Caki2 (cell line): ENCODE measurements around the gene WWOX. TPM values are rescaled to one million over a fixed set of nuclear protein-coding genes. Genes with fewer than 3 reads are reported as not detected.

Experiments
- DNase-seq: peaks from one replicate; pipeline ENCODE4 v3.0.0-alpha.2; 2015; ENCODE audit warnings: low read depth
- in situ Hi-C: cut with HindIII; loops from 2 replicates; pipeline ENCODE4 v1.10.0; 2016; ENCODE audit warnings: low sequenced_read_pairs, low pct_unique_long_range_greater_than_20kb, mixed read lengths
- total RNA-seq: library from RNA; depleted of rRNA; stranded (reverse); fragments of >200 nt; shearing (Covaris generic); gene quantifications from 2 replicates; pipeline ENCODE4 v1.2.3, GENCODE V29; 2014; ENCODE audit warnings: low replicate concordance

Gene WWOX
- total RNA-seq, 1 experiment from 2014 or later = 15.1 TPM

GRCh38 chr16:79173919-79174318 lies 1074.5 kb downstream of the WWOX start:
- DNase-seq = no peak
- in situ Hi-C loops = no loop called here

GRCh38 chr16:79175286-79176057 lies 1076.0 kb downstream of the WWOX start:
- DNase-seq = no peak
- in situ Hi-C loops = no loop called here

DNA sequence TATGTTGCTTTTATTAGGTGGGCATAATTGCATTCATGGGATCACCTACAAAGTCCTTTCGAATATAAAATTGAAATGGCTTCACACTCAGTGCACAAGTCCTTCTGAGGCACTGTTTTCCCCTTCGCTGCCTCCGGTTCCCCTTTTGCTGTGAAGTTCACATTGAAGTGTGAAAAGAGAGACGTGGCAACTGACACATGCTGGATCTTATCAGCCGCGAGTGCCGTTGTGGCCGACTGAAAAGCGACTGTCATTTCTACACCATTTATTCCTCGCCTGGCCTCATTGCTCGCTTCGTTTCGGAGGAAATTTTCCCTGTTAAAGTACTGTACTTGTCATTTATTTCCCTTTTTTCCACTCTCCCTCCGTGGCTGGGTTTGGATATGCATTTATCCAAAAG lies 1077.6 kb downstream of the WWOX start:
- in situ Hi-C loops = no loop called here
- DNase-seq = no peak

DNA sequence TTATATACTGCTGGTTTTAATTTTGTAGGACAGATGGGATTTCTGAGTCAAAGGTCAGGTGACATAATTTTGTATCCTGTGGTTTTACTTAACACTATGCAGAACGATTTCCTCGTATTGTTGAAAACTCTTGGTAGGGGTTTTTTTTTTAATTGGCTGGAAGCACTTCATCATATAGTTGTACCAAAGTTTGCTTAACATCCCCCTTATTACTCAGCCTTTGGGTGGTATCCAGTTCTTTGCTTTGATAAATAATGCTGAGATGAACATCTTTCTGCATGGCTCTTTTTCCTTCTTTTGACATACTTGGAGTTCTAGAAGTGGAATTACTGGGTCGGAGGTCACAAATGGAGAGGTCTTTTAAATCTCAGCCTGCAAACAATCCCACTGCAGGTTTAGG lies 1082.0 kb downstream of the WWOX start:
- no peak for DNase-seq
- in situ Hi-C loops = no loop called here

DNA sequence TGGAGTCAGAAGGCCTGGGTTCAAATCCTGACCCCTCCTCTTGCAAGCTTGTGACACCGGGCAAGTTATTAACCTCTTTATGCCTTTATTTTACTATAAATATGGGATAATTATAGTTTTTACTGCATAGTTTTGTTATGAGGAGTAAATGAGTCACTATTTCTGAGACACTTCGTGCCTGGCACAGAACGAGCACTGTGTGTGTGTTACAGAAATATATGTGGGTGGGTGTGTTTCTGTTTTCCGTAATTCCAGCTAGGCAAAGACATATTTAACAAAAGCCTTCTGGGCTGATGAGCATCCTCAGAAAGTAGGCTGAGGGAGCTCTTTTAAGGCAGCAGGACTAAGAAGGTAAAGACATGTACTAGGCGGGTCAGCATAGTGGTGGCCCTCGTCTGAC lies 1083.2 kb downstream of the WWOX start:
- no peak for DNase-seq

GRCh38 chr16:79183571-79183970 lies 1084.1 kb downstream of the WWOX start:
- no peak for DNase-seq
- in situ Hi-C loops = no loop called here

More for the DNA sequence above, 1083.2 kb downstream of the WWOX start:
- in situ Hi-C loops = no loop called here

DNA sequence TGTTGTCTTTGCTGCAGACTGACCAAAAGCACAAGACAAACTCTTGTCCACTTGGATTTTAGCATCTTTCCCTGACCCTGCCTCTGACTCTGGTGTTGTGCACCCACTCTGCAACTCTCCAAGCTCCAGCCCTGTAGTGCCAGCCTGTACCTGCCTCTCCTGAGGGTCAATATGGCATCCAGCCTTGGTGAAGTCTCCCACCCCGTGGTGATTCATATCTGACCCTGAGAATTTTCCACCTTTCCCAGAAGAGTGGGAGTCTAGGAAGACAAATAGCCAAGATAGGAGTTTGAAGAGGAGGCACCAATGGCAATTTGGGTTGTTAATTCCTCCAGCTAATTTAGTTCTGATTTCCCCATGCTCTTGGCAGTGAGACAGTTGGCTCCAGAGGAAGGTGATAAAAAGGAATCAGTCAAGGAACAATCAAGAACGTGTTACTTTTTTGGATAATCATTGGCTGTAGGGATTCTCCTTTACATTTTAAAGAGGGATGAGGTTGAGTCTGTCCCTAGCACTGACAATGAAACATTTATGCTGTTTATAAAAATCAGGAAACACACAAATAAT lies 1085.1 kb downstream of the WWOX start:
- no peak for DNase-seq
- in situ Hi-C loops = no loop called here

DNA sequence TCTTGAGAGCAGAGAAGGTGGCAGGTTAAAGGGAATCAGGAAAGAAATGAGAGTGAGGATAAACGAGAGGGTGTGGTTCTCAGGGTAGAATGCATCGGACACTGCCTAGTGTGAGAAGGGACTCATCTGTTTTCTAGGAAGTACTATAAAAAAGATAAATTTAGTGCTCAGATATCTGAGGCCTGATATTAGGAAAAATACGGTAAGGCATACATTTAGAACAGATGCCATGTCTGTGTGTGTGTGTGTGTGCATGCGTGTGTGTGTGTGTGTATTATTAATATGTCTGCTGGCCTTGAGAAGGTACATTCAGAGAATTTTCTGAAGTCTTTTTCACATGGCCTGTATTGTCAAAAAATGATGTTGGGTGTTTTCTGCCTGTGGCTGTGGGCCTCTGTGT lies 1086.3 kb downstream of the WWOX start:
- no peak for DNase-seq
- in situ Hi-C loops = no loop called here

DNA sequence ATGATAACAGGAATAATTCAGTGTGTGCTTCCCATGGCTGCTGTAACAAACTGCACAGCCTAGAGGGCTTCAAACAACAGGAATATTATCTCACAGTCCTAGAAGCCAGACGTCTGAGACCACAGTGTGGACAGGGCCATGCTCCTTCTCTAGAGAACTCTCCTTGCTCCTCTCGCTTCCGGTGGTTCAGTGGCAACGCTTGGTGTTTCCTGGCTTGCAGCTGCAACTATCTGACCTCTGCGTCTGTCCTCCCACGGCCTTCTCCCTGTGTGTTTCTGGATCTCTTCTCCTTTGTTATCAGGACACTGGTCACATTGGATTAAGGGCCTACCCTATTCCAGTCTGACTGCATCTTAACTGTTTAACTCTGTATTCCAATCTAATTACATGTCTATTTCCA lies 1086.7 kb downstream of the WWOX start:
- DNase-seq = no peak
- in situ Hi-C loops = no loop called here

- in situ Hi-C loops = no loop called here
- no peak for DNase-seq
Measured at GRCh38 chr16:79188115-79188738, 1088.8 kb downstream of the WWOX start.

DNA sequence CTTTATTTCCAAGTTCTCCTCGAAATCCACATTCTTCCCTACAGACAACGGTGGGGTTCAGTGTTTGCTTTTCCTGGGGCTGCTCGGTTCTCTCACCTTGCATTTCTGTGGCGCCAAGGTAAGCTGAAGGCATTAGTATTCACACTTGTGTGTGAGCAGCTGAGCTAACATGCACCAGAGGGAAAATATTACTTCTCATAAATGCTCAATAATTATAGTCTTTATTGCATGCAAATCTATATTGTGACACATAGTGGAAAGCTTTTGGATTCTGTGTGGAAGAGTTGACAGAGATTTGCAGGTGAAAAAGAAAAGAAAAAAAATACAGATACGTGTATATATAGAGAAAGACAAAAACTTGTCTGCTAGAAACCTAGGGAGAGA lies 1089.3 kb downstream of the WWOX start:
- DNase-seq = no peak
- in situ Hi-C loops = no loop called here

DNA sequence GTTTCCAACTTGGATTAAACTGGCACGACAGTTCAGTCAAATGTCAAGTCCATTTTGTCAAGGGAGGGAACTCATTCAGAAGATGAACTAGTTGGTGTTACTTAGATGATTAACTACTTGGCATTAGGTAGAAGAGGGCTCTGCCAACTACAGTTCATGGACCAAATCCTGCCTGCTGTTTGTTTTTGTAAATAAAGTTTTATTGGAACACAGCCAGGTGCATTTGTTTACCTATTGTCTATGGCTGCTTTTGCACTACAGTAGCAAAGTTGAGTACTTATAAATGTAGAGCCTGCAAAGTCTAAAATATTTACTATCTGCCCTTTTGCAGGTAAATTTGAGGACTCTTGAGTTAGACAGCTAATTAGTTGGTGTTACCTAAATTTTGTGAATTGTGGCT lies 1091.1 kb downstream of the WWOX start:
- in situ Hi-C loops = no loop called here
- no peak for DNase-seq

GRCh38 chr16:79191933-79192332 lies 1092.5 kb downstream of the WWOX start:
- in situ Hi-C loops = no loop called here
- DNase-seq = peak; percentile 72

DNA sequence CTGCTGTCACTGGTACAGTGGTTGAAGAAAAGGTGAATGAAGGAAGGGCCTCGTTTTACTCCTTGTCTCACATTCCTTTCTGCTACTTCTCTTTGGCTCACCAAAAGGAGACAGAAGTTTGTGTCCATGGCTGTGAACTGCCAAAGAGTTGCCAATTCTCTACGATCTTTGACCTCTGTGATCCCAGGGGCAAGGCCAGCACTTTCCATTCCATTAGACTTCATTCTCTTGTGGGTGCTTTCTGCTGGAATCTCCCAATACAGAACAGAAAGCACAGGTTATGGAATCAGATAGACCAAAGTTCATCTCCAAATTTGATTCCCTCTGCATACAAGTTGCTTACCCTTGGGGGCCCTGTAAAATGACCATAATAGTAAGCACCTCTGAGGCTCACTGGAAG lies 1093.5 kb downstream of the WWOX start:
- in situ Hi-C loops = no loop called here
- DNase-seq = no peak

DNA sequence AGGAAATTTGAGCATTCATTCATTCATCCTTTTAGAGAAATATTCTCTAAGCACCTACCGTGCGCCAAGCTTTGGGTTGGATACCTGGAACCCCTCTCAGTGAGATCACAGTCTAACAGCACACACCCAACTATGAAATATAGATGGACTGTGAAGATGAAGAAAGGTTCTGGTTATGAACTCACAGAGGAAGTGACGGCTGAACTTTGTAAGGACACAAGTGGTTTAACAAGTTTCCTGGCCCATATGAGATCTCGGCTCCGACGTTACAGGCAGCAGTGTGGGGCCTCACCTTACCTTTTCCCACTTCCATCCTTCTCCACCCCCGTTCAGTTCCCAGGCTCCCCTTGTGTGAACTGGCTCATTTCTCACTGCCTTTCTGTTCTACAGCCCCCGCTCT lies 1094.8 kb downstream of the WWOX start:
- no peak for DNase-seq
- in situ Hi-C loops = no loop called here

DNA sequence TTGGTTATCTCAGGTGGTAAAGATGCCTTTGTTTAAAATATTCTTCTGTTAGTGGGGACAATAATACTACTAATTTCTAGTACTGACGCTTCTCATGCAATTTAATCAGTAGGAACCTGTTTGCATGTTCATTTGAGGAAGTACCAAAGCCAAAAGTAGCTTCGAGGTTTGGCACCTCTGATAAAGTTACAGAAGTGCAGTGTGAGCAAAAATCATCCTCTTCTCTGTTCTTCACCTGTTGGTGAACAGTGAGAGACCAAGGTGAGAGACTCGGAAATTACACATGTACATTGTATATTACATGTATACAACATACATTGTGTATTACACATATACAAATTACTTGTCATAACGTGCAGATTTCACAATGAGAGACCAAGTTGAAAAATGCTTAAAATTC lies 1096.5 kb downstream of the WWOX start:
- no peak for DNase-seq
- in situ Hi-C loops = no loop called here

DNA sequence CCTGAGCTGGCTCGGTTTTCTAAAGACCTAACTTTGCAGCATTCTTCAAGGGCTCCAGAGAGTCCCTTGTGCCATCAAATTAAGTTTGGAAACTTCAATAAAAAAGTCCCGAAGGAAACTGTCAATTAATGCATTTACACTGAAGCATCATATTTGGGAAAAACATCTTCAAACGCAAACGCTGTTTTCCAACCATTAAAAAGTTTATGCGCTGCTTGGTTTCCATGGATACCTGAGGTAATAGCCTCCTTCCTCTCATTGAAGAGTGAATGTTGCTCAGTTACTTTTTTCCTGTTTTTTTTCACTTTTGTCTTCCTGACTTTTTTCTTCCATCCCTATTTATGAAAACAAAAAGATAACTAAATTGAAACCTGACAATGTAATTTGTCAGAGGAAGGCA lies 1102.0 kb downstream of the WWOX start:
- DNase-seq = no peak
- in situ Hi-C loops = no loop called here

- in situ Hi-C loops = no loop called here
- DNase-seq = no peak
Measured at GRCh38 chr16:79202977-79203376, 1103.5 kb downstream of the WWOX start.

GRCh38 chr16:79204486-79204885 lies 1105.0 kb downstream of the WWOX start:
- in situ Hi-C loops = no loop called here
- DNase-seq = no peak

- in situ Hi-C loops = no loop called here
- no peak for DNase-seq
Measured at GRCh38 chr16:79206889-79207288, 1107.4 kb downstream of the WWOX start.
